RWPE1 (cell line): ENCODE data around the gene TMEM243.

ENCODE experiments used
- CTCF ChIA-PET: fragments of 350-600 bp; sonication (Branson Sonifier 250); formaldehyde crosslinking; extraction: SDS; loops from one replicate; lab custom pipeline; 2021; lab: Yijun Ruan, JAX
- POLR2A ChIA-PET: fragments of 400-600 bp; formaldehyde crosslinking; extraction: SDS; loops from one replicate; lab custom pipeline; 2020; ENCODE audit warnings: antibody characterized with exemption; ENCODE audit not compliant: low non-redundant PET; lab: Yijun Ruan, JAX
- DNase-seq: peaks from one replicate; pipeline ENCODE4 v3.0.0; 2012; ENCODE audit warnings: low spot score
- H3K27ac ChIP-seq: fragments of 450-650 bp; 2 replicates; pipeline ENCODE4 v1.5.1; 2017
- TF ChIP-seq, protein P1 (sequence below): fragments of 450-650 bp; conservative IDR thresholded peaks from 2 replicates; pipeline ENCODE4 v1.5.1; 2017; ENCODE audit warnings: low read depth, mild to moderate bottlenecking

The TMEM243 gene

DNA sequence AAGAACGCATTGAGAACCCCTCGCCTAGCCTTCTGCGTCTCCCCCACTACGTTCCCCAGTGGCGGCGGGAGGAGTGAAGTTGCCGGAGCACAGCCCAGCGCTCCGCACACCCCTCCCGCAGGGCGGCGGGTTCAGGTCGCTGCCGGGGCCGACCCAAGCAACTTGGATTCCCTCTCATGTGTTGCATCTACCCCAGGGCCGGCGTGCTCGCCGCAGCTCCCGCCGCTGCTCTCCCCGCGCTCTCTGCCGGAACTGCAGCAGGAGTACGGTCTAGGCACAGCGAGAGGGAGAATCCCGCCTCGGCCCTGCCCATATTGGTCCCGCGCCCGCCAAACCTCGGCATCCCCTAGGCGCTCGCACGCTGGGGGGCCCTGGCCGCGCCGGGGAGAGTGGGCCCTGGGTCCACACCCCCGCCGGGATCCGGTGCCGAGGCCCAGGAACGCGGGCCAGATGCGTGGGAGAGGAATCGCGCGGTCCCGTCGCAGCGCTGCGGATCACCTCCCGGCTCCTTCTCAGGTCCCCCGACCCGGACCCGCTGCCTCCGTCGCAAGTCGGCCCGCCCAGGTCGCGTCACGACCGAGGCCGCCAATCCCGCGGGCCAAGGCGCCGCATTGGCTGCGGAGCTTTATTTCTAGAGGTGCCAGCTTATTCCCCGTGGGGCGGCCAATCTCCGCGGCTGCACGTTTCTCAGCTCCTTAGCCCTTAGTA is 648 bp upstream of the TMEM243 start:
- TF ChIP-seq, protein P1, sequence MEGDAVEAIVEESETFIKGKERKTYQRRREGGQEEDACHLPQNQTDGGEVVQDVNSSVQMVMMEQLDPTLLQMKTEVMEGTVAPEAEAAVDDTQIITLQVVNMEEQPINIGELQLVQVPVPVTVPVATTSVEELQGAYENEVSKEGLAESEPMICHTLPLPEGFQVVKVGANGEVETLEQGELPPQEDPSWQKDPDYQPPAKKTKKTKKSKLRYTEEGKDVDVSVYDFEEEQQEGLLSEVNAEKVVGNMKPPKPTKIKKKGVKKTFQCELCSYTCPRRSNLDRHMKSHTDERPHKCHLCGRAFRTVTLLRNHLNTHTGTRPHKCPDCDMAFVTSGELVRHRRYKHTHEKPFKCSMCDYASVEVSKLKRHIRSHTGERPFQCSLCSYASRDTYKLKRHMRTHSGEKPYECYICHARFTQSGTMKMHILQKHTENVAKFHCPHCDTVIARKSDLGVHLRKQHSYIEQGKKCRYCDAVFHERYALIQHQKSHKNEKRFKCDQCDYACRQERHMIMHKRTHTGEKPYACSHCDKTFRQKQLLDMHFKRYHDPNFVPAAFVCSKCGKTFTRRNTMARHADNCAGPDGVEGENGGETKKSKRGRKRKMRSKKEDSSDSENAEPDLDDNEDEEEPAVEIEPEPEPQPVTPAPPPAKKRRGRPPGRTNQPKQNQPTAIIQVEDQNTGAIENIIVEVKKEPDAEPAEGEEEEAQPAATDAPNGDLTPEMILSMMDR: no peak; the same call in 1 of the 2 replicates
- peak overlapping the region; percentile 86 for H3K27ac ChIP-seq
- DNase-seq: peak; percentile 90
- CTCF ChIA-PET: interaction anchor here (0.7 kb wide), 1 partner anchor 1761 kb away, joined by 3 read pairs; no protein-coding TSS in a partner anchor
- POLR2A ChIA-PET: interaction anchor here (1.0 kb wide), 1 partner anchor 68 kb away, joined by 6 read pairs; the partner anchor contains the start of gene DMTF1

DNA sequence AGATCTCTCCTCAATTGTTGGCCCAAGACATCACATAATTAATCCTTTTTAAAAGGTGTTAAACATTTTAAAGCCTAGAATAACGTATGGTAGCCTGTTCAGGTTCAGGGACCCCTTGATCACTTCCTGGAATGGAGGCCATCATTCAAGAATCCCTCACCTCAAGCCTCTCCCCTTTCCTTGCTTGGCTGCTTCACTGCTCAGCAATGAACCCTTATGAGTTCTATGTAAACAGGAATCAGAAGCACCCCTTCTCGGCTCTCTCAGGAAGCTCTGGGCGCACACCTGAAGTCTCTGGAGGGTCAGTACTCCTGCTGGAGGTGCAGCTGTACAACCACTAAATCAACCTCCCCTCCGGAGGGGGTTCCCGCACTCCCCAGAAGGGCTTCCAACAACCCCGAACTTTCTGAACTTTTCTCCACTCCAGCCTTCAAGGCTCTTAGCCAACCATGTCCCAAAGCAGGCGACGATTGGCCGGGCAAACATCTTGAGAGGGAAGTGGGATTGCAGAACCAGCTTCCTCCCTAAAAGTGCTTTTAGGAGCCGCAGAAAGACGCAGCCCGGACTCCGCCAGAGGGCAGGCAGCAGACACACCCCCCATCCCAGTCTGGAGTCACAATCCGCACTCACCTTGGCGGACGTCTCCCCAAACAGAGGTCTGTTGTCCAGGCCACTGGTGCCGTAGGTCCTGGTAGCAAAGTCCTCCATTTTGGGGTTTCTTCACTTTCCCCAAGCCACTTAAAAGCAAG is 562 bp downstream of the TMEM243 start:
- POLR2A ChIA-PET: interaction anchor here (1.1 kb wide), 1 partner anchor 66 kb away, joined by 5 read pairs; the partner anchor contains the start of gene DMTF1
- TF ChIP-seq, protein P1: peak; percentile 12; the same call in 1 of the 2 replicates
- H3K27ac ChIP-seq: peak overlapping the region; percentile 86
- DNase-seq: peak; percentile 65
- CTCF ChIA-PET: interaction anchor here (0.7 to 1.2 kb wide), 2 partner anchors 64 to 1760 kb away, joined by 3 to 4 read pairs; no protein-coding TSS in a partner anchor

DNA sequence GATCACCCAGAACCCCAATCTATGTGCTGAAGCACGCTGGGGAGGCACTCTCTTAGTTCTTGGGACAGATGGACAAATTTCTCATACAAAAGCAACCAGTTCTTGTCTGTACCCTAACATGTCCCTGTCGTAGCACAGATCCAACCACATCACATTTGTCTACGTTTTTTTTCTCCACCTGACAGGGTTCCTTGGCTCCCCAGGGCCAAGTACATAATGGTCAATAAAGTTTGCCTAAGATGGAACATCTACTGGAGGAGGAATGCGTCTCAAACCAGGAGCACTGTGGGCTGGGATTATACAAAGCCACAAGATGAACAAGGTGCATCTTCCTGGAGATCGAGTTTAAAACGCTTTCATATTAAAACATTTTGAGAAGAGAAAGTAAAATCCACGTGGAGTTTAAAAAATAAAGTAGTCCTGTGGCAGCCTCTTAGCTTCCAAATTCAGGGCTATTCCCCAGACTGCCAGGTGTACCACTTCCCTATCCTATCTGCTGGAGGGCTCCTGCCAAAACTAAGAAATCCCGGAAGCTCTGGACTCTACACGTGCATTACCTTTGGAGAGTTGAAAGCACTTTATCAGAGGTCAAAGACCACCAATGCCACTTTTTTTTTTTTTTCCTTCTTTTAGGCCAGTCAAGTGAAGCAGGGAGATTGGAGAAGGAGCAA is 1.4 kb downstream of the TMEM243 start:
- H3K27ac ChIP-seq: no peak overlapping the region
- CTCF ChIA-PET: interaction anchor here (0.6 to 1.0 kb wide), 3 partner anchors 11 to 101 kb away, joined by 3 to 6 read pairs (median 4); no protein-coding TSS in a partner anchor
- POLR2A ChIA-PET: no interaction called here
- TF ChIP-seq, protein P1: no peak
- no peak for DNase-seq

- TF ChIP-seq, protein P1: no peak
- CTCF ChIA-PET: interaction anchor here (1.0 kb wide), 1 partner anchor 12 kb away, joined by 6 read pairs; no protein-coding TSS in a partner anchor
- no peak for DNase-seq
- POLR2A ChIA-PET: no interaction called here
- no peak overlapping the region for H3K27ac ChIP-seq
These were observed 2.6 kb downstream of the TMEM243 start for GRCh38 chr7:87216701-87217508.

- CTCF ChIA-PET: no interaction called here
- POLR2A ChIA-PET: no interaction called here
- TF ChIP-seq, protein P1: no peak
- DNase-seq: no peak
- H3K27ac ChIP-seq: no peak overlapping the region
These were observed 4.5 kb downstream of the TMEM243 start for GRCh38 chr7:87215046-87215445.
